ENCODE measurements around the gene ZFHX3.

Gene ZFHX3

GRCh38 chr16:72814226-72814625 lies 233.7 kb downstream of the ZFHX3 start:
- no peak for DNase-seq

- DNase-seq = no peak
These were observed 235.3 kb downstream of the ZFHX3 start for GRCh38 chr16:72812672-72813071.

- DNase-seq = no peak
These were observed 236.1 kb downstream of the ZFHX3 start for GRCh38 chr16:72811876-72812275.

- no peak for DNase-seq
These were observed 236.7 kb downstream of the ZFHX3 start for GRCh38 chr16:72811188-72811720.

- no peak for DNase-seq
These were observed 237.4 kb downstream of the ZFHX3 start for GRCh38 chr16:72810480-72810879.

GRCh38 chr16:72809446-72809845 lies 238.5 kb downstream of the ZFHX3 start:
- DNase-seq = no peak

- DNase-seq = no peak
These were observed 239.2 kb downstream of the ZFHX3 start for GRCh38 chr16:72808754-72809153.

GRCh38 chr16:72807245-72807644 lies 240.7 kb downstream of the ZFHX3 start:
- no peak for DNase-seq

GRCh38 chr16:72805486-72805885 lies 242.4 kb downstream of the ZFHX3 start:
- no peak for DNase-seq

- DNase-seq = no peak
These were observed 247.3 kb downstream of the ZFHX3 start for GRCh38 chr16:72800524-72801161.

- no peak for DNase-seq
These were observed 249.7 kb downstream of the ZFHX3 start for GRCh38 chr16:72798264-72798663.

- DNase-seq = no peak
These were observed 250.3 kb downstream of the ZFHX3 start for GRCh38 chr16:72797621-72798020.

GRCh38 chr16:72796222-72796621 lies 251.7 kb downstream of the ZFHX3 start:
- DNase-seq = no peak

- no peak for DNase-seq
These were observed 252.9 kb downstream of the ZFHX3 start for GRCh38 chr16:72794986-72795385.

GRCh38 chr16:72794319-72794718 lies 253.6 kb downstream of the ZFHX3 start:
- no peak for DNase-seq

- DNase-seq = no peak
These were observed 254.2 kb downstream of the ZFHX3 start for GRCh38 chr16:72793716-72794115.

GRCh38 chr16:72793017-72793416 lies 254.9 kb downstream of the ZFHX3 start:
- DNase-seq = no peak

- DNase-seq = no peak
These were observed 256.1 kb downstream of the ZFHX3 start for GRCh38 chr16:72791786-72792185.

GRCh38 chr16:72789921-72790320 lies 258.0 kb downstream of the ZFHX3 start:
- no peak for DNase-seq

- DNase-seq = no peak
These were observed 258.5 kb downstream of the ZFHX3 start for GRCh38 chr16:72789465-72789864.

- no peak for DNase-seq
These were observed 259.6 kb downstream of the ZFHX3 start for GRCh38 chr16:72788269-72788809.

GRCh38 chr16:72787514-72788268 lies 260.2 kb downstream of the ZFHX3 start:
- peak; percentile 49 for DNase-seq

GRCh38 chr16:72787130-72787513 lies 260.8 kb downstream of the ZFHX3 start:
- DNase-seq = no peak

GRCh38 chr16:72786606-72787005 lies 261.3 kb downstream of the ZFHX3 start:
- DNase-seq = no peak

Data from activated CD4-positive, alpha-beta T cell treated with anti-CD3 and anti-CD28 coated beads, Interleukin-2, amount 50 U/mL, for 1 hour (primary cell).